ENCODE results near the gene DEPDC5. TPM values are rescaled to one million over a fixed set of nuclear protein-coding genes. Genes with fewer than 3 reads are reported as not detected.

DEPDC5 gene
- total and polyA plus RNA-seq, 9 of the 15 experiments (the other 6 are each of a cell fraction or from before 2014, with no cell fraction given) = 2.3 to 12.3 (median 10.7) TPM

- TF ChIP-seq REST (IDR thresholded peaks at IDR 0.05; ENCODE audit: borderline replicate concordance) (no peak), REST (CRISPR knock-in tag; IDR thresholded peaks at IDR 0.05; ENCODE audit: low read depth) (no peak), ZNF79 (CRISPR knock-in tag; IDR thresholded peaks at IDR 0.05; ENCODE audit: low read depth) (no peak), ZNF561 (CRISPR knock-in tag; conservative IDR thresholded peaks at IDR 0.05) (no peak), TAL1 (IDR thresholded peaks at IDR 0.05) (no peak), ZNF764 (CRISPR knock-in tag; IDR thresholded peaks at IDR 0.05; ENCODE audit: low read depth) (no peak), MAFF (IDR thresholded peaks at IDR 0.05; ENCODE audit: low read length) (no peak), RHOXF2B (CRISPR knock-in tag; conservative IDR thresholded peaks at IDR 0.05) (no peak)
These were observed 38.6 kb upstream of the DEPDC5 start (continued) for GRCh38 chr22:31715147-31715778.

Measured in K562 (cell line).